GM21447 (cell line): Measurements from ENCODE around the gene PLXDC2.
"Not testable (repeated sequence)": the region's sequence is repeated elsewhere in the genome, so short reads cannot be mapped to it uniquely, and the experiment has no call there.

ENCODE experiments used
- ATAC-seq: cut with Tn5 transposase; IDR thresholded peaks from one replicate; pipeline ENCODE4 v1.9.1; 2021; ENCODE audit not compliant: unreplicated experiment

The PLXDC2 gene

DNA sequence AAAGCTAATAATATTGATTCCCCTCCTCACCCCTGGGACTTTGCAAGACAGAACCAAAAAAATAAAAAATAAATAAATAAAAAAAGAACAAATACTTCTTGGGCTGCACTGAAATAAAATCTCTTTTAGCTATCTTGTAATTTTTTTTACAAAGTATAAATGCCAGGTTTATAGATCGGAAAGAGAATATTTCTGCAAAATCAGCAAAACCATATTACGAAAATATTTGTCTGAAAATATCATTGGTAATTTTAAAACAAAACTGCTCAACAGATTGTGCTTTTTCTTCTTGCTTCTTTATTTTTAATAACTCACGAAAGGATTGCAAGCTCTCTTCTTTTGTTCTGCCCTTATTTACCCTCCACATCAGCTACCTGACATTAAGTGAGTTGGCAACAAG lies 213.3 kb downstream of the PLXDC2 start:
- ATAC-seq: no peak

- no peak for ATAC-seq
Measured at GRCh38 chr10:20033476-20033875, 217.2 kb downstream of the PLXDC2 start.

- ATAC-seq: no peak
Measured at GRCh38 chr10:20034732-20035131, 218.5 kb downstream of the PLXDC2 start.

- no peak for ATAC-seq
Measured at GRCh38 chr10:20040012-20040411, 223.8 kb downstream of the PLXDC2 start.

GRCh38 chr10:20041931-20042330 lies 225.7 kb downstream of the PLXDC2 start:
- ATAC-seq: no peak

GRCh38 chr10:20045100-20045499 lies 228.9 kb downstream of the PLXDC2 start:
- ATAC-seq: not testable (repeated sequence)

DNA sequence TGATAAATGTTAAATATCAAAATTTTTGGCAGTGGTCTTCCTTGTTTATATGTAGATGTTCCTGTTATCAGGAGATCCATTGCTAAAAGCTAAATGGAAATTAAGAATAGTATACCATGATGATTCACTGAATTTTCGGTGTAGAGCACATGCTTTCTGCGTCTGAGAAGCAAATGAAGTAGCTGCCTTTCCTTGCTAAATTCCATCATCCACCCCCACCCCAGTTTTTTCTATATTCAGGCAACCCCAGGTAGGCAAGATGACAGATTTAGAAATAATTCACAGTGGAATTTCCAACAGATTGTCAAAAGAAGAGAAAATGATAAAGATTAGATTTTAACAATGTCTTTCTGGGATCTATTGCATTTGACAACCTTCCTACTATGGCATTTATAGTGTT lies 231.9 kb downstream of the PLXDC2 start:
- ATAC-seq: no peak

DNA sequence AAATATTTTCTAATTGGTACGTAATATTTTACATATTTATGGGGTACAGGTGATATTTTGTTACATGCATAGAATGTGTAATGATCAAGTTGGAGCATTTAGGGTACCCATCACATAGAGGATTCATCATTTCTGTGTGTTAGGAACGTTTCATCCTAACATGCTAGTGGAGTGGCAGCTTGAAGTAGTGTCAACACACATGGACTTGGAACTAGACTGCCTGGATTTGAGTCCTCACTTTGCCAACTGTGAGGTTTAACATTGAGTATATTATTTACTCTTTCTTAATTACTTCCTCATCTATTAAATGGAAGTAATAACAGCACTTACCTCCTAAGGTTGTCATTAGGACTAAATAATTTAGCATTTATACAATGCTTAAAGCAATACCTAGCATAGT lies 241.9 kb downstream of the PLXDC2 start:
- no peak for ATAC-seq

DNA sequence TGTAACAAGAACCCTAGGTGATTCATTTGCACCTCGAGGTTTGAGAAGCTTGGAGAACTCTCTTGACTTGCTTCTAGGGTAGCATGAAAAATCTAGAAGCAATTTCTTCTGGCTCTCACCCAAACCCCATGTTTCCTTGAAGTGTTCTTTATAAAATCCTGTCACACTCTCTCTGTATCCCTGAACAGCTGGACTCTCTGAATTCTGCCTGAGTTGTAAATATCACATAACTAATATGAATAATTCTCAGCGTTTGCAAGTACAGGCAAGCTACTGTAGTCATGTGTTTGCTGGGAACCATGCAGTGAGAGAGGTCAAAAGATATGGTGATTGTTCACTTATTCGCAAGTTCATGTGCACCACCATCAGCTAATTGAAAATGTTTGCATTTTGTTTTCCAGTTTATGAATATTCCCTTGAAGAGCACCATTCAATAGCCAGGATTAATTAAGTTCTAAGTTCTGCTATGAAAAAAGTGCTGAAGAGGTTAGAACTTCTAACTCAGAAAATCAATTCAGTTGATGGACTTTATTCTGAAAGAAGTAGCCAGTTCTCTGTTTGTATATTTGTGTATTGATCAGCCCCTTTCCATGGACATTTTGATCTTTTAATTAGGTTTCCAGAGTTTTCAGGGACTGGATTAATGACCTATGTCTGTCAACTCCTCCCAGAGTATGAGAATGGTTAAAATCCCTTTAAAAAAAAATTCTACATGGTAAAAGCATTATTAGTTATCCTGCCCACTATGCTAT lies 243.0 kb downstream of the PLXDC2 start:
- no peak for ATAC-seq

DNA sequence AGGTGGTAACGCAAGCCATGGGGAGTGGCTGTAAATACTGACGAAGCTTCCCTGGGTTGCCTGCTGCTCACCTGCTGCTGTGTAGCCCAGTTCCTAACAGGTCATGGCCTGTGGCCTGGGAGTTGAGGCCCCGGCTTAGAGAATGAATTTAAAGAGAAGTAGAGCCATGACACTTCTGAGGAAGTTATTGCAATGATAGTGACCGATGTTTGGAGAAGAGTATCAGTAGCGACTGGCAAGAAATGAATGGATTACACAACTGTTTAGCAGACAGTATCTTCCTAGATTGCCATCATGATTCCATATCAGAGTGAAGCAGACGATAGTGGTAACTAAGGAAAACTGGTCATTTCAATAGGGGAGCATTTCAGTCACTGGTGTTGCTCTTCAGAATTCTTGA lies 249.6 kb downstream of the PLXDC2 start:
- no peak for ATAC-seq

GRCh38 chr10:20073167-20073566 lies 256.9 kb downstream of the PLXDC2 start:
- no peak for ATAC-seq

GRCh38 chr10:20075713-20076112 lies 259.5 kb downstream of the PLXDC2 start:
- ATAC-seq: no peak

- no peak for ATAC-seq
Measured at GRCh38 chr10:20084451-20084850, 268.2 kb downstream of the PLXDC2 start.

GRCh38 chr10:20085115-20085514 lies 268.9 kb downstream of the PLXDC2 start:
- ATAC-seq: no peak

GRCh38 chr10:20087353-20087752 lies 271.1 kb downstream of the PLXDC2 start:
- ATAC-seq: no peak

GRCh38 chr10:20088061-20088701 lies 271.9 kb downstream of the PLXDC2 start:
- no peak for ATAC-seq

DNA sequence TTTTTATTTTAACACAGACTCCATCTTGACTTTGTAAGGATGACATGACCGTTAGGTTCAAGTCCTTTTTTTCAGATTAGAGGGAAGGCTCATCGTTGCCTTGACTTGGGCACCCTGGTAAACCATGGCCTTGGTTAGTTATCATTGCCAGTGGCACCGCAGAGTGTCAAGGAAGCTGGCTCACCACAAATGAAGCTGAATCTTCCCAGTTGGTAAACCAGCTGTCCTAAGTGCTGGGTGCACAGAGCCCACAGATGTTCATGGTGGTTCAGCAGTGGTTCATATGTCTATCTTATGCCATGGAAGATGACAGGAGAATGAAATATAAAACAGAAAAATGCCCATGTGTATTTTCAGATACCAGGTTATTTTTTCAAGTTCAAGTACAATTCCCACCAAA lies 273.6 kb downstream of the PLXDC2 start:
- no peak for ATAC-seq

DNA sequence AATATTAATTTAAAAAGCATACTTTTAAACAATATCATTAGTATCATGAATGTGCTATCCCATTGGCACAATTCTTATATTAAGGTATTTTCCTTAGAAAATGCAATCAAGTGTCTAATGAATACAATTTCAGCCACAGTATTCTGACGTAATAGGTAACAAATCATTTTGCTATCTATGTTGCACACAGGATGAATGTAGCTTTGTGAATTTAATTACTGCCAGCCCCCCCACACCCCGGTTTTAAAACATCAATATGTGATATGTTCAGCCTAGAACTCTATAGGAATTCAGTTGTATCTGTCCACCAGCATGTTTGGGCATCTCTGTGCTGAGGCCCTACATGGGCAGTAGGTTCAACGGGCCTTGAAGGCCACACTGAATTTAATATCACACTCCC lies 274.6 kb downstream of the PLXDC2 start:
- ATAC-seq: no peak

DNA sequence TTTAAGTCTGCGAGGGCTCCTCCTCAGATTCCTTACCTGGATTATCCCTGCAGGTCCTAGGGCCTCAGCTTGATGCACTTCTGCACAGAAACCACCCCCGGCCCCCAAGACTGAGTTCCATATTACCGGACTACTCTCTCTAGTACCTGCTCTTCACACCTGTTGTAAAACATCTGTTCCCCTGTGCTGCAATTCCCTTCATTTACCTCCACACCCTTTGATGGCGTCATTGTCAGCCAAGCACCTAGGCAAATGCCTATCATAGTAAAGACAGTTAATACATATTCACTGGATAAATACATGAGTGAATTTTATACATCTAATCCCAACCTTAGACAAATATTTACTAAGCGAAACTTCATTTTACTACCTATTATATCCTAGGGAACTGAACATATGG lies 275.5 kb downstream of the PLXDC2 start:
- ATAC-seq: no peak

DNA sequence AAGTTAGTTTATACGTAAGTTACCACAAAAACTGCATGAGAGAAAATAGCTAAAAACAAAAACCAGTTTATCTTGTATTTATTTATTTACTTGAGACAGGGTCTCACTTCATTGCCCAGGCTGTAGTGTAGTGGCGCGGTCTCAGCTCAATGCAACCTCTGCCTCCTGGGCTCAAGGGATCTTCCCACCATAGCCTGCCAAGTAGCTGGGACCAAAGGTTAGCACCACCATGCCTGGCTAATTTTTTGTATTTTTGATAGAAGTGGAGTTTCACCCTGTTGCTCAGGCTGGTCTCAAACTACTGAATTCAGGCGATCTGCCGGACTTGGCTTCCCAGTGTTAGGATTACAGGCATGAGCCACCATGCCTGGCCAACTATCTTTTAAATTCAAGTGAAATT lies 277.4 kb downstream of the PLXDC2 start:
- ATAC-seq: no peak

DNA sequence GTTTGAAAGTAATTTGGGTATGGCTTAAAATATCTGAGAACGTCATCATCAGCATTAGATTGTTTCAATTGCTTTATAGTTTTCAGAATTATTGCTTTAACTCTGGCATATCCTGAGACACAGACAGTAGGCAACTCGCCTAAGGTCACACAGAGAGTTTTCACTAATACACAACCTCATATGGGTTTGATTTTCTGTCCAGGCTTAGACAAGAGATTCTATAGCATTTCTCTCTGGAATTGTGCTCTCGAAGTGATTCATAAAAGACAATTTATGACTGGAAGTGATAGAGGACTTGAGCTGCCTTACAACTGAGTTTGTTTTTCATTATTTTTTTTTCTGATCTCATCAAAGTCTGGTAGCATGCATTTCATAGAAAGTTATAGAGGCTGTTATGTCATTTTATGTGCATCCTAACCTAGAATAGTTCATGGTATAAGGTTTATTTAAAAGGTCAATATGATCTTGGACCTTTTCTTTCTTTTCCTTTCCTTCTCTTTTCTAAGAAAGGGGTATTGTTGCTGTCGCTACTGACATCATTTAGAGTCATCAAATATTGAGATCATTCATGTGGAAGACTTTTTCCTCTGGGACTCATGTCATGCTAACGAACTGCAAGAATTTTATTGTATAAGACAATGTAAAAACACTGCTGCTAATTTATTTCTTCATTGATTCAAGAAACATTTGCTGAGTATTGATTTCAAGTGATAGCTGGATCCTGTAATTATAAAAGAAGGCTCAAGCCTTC lies 278.2 kb downstream of the PLXDC2 start:
- ATAC-seq: no peak

DNA sequence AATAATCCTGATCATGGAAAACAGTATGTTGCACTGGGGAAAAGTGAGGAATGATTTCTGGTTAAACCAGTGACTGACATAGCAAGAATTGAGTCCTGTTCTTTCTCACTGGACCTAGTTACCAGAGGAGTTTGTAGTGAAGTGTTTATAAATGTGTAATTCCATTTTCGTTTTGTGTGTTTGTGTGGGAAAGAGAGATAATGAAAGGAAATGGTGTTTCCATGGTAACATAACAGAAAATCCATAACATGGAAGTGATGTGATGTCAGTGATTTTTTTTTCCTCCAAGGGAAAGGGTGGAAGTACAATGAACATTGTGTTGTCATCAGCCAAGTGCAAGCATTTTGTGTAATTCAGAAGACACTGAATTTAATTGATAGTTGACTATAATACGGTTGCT lies 283.9 kb downstream of the PLXDC2 start:
- ATAC-seq: no peak
